Pulmonary artery endothelial cell (primary cell): ENCODE results near the gene ZMIZ1. TPM values are rescaled to one million over a fixed set of nuclear protein-coding genes. Genes with fewer than 3 reads are reported as not detected.
A peak's percentile ranks its signal among the peaks of the same experiment; 100 is the strongest.

Experiments
- DNase-seq: peaks from one replicate; pipeline ENCODE4 v3.0.0-alpha.2; 2011; ENCODE audit warnings: low read depth, low spot score
- total RNA-seq: library from RNA; depleted of rRNA; stranded (reverse); fragments of >200 nt; gene quantifications from 2 replicates; pipeline ENCODE4 v1.2.3, GENCODE V29; 2014

Gene ZMIZ1
- total RNA-seq, 1 donor from 2014 or later, result 9.3 TPM

GRCh38 chr10:79185067-79185774, 116.5 kb downstream of the ZMIZ1 start:
- DNase-seq, result no peak

- no peak for DNase-seq
Measured at GRCh38 chr10:79185796-79186374, 117.1 kb downstream of the ZMIZ1 start.

- no peak for DNase-seq
Measured at GRCh38 chr10:79186486-79187120, 117.8 kb downstream of the ZMIZ1 start.

- no peak for DNase-seq
Measured at GRCh38 chr10:79187121-79187940, 118.6 kb downstream of the ZMIZ1 start.

GRCh38 chr10:79188154-79188965, 119.6 kb downstream of the ZMIZ1 start:
- no peak for DNase-seq

- DNase-seq, result no peak
Measured at GRCh38 chr10:79189181-79189580, 120.4 kb downstream of the ZMIZ1 start.

GRCh38 chr10:79189853-79190435, 121.2 kb downstream of the ZMIZ1 start:
- no peak for DNase-seq

GRCh38 chr10:79190740-79191261, 122.0 kb downstream of the ZMIZ1 start:
- no peak for DNase-seq

GRCh38 chr10:79191951-79192676, 123.3 kb downstream of the ZMIZ1 start:
- DNase-seq, result no peak

- DNase-seq, result no peak
Measured at GRCh38 chr10:79192677-79193003, 123.9 kb downstream of the ZMIZ1 start.

- no peak for DNase-seq
Measured at GRCh38 chr10:79193694-79194382, 125.1 kb downstream of the ZMIZ1 start.

- peak; percentile 46 for DNase-seq
Measured at GRCh38 chr10:79195091-79195923, 126.5 kb downstream of the ZMIZ1 start.

- no peak for DNase-seq
Measured at GRCh38 chr10:79196470-79197461, 128.0 kb downstream of the ZMIZ1 start.

- DNase-seq, result no peak
Measured at GRCh38 chr10:79197558-79197957, 128.8 kb downstream of the ZMIZ1 start.

- no peak for DNase-seq
Measured at GRCh38 chr10:79200346-79200745, 131.6 kb downstream of the ZMIZ1 start.

- DNase-seq, result no peak
Measured at GRCh38 chr10:79201706-79202105, 132.9 kb downstream of the ZMIZ1 start.
